CD4-positive, alpha-beta T cell treated with Interleukin-6 at 100 ng/mL for 8 hours (primary cell): Measurements from ENCODE around the gene FOLR1.
A peak's percentile ranks its signal among the peaks of the same experiment; 100 is the strongest.
"Not testable (repeated sequence)": the region's sequence is repeated elsewhere in the genome, so short reads cannot be mapped to it uniquely, and the experiment has no call there.

ENCODE experiments used
- DNase-seq: peaks from one replicate; pipeline ENCODE4 v3.0.0-alpha.2; 2020; ENCODE audit warnings: mixed read lengths, low spot score

The FOLR1 gene

DNA sequence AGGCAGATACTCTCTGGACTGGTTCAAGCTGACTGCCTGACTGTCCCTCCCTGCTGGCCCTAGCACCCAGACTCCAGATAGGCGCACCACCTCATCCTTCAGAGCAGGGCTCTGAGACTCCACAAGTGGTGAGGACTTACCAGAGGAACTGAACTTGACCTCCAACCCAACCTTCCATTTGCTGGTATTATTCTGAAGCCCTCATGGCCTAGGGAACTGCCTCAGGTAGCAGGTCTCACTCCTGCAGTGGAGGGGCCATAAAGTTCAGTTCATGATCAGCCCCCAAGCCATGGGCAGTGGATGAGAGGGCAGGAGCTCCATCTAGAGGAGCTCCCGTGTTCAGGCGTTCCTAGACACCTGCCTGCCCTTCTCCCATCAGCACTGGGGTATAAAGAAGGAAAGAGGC, 10.4 kb upstream of the FOLR1 start:
- DNase-seq = not testable (repeated sequence)

DNA sequence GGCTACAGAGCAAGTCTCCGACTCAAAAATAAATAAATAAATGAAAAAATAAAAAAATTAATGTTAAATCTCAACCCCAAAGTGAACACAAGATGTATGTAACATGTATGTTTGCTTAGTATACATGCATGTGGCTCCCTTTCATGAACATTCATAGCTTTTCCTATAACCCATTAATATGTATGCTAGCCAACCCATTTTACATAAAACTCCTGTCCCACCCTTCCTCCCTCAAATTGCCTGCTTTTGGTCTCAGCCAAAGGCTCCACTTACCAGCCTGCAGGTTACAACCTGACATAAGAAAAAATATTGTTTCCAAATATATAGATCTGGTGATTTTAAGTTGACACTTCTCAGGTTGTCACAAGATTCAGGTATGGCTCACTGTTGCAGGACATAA, 3.7 kb upstream of the FOLR1 start:
- DNase-seq = no peak

DNA sequence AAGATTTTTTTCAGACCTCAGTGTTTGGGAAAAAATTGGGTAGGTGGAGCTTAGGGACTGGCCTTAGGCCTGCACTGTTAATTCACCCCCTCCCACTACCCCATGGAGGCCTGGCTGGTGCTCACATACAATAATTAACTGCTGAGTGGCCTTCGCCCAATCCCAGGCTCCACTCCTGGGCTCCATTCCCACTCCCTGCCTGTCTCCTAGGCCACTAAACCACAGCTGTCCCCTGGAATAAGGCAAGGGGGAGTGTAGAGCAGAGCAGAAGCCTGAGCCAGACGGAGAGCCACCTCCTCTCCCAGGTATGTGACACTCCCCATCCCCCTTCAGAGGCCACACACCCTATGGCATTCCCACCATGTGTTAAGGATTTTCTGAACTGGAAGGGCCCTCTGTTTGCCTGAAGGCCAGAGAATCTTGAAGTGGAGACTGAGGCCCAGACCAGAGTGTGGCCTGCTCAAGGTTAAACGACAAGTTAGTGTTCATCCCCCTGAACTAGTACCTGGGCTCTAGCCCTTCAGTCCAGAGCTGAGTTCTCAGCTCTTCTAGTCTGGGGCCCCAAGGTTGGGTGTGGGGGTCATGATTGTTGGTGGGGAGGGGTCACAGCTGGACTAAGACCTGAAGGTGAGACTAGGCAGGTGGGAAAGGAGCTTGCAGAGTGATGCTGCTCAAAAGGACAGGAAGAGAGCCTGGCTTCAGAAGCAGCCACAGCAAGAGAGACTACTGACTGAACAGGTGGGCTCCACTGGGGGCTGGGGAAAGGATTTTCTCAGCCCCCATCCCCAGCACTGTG, 2.3 kb upstream of the FOLR1 start:
- no peak for DNase-seq

DNA sequence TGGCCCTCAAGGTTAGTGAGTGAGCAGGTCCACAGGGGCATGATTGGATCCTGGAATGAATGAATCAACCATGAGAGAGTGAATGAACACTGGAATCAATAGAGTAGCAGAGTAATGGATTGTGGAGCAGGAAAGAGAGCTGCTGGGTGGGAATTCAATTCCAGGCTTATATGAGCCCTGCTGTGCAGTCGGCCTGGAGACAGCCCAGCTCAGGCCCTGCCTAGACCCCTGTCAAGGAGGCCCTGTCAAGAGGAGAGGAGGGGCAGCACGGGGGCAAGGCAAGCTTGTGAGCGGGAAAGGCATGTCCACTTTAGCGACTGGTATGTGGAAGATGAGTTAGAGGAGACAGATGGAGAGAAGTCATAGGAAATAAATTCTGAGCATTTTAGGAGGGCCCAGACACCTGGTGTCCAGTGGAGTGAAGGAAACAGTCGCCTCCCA, 1.3 kb upstream of the FOLR1 start:
- no peak for DNase-seq

DNA sequence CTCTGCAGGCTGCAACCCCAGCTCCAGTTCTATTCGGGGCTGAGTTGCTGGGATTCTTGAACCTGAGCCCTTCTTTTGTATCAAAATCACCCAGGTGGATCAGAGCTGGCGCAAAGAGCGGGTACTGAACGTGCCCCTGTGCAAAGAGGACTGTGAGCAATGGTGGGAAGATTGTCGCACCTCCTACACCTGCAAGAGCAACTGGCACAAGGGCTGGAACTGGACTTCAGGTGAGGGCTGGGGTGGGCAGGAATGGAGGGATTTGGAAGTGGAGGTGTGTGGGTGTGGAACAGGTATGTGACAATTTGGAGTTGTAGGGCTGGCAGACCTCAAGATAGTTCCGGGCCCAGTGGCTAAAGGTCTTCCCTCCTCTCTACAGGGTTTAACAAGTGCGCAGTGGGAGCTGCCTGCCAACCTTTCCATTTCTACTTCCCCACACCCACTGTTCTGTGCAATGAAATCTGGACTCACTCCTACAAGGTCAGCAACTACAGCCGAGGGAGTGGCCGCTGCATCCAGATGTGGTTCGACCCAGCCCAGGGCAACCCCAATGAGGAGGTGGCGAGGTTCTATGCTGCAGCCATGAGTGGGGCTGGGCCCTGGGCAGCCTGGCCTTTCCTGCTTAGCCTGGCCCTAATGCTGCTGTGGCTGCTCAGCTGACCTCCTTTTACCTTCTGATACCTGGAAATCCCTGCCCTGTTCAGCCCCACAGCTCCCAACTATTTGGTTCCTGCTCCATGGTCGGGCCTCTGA, 3.8 kb downstream of the FOLR1 start:
- DNase-seq = no peak

DNA sequence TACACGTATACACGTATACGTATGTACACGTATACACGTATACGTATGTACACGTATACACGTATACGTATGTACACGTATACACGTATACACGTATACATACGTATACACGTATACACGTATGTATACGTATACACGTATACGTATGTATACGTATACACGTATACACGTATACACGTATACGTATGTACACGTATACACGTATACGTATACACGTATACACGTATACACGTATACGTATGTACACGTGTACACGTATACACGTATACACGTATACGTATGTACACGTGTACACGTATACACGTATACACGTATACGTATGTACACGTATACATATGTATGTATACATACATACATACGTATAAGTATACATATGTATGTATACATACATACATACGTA, 9.5 kb downstream of the FOLR1 start:
- DNase-seq = not testable (repeated sequence)

DNA sequence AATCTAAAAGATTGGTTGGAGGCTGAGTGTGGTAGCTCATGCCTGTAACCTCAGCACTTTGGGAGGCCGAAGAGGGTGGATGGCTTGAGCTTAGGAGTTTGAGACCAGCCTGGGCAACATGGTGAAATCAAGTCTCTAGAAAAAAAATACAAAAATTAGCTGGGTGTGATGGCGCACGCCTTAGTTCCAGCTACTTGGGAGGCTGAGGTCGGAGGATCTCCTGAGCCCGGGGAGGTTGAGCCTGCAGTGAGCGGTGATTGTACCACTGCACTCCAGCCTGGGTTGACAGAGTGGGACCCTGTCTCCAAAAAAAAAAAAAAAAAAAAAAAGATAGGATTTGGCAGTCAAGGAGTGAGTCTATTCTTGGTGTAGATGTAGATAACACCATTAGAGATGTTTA, 10.6 kb downstream of the FOLR1 start:
- no peak for DNase-seq

DNA sequence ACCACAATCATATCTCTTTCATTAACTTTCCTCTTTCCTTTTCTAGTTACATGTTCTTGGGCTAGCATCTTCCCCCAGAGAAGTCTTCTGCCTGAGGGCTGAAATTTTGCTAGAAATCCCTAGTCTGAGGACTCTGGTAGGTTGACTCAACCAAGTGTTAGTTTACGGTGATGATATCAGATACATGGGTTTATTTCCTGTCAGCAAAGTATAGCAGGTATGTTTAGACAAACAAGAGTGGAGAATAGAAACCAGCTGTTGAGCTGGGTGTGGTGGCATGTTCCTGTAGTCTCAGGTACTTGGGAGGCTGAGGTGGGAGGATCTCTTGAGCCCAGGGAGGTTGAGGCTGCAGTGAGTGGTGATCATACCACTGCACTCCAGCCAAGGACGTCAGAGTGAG, 11.2 kb downstream of the FOLR1 start:
- no peak for DNase-seq

DNA sequence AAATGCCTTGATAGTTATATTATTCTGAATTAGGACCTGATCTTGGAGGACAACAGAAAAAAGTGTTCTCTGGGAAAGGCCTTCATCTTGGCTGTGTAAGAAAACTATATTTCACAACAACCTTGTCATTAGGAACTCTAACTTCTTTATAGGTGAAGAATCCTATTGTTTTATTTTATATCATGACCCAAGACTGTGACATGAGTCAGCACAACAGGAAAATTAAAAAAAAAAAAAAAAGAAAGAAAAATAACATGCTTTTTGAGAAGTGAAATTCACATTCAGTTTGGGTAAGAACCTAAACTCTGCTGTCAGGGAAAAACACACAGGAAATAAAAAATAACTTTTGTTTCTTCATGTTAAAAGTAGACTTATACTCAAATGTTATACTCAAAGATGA, 12.9 kb downstream of the FOLR1 start:
- DNase-seq = no peak

DNA sequence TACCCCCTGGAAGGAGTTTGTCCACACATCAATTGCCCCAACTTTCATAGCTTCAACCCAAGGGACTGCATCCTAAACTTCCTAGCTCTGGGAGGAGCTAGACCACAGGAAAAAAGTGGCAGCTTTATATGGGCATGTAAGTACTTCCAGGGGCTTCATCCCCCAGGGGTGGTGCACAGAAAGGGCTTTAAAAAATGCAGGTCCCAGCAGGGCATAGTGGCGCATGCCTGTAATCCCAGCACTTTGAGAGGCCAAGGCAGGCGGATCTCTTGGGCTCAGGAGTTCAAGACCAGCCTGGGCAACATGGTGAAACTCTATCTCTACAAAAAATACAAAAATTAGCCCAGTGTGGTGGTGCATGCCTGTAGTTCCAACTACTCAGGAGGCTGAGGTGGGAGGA, 14.9 kb downstream of the FOLR1 start:
- DNase-seq = not testable (repeated sequence)

DNA sequence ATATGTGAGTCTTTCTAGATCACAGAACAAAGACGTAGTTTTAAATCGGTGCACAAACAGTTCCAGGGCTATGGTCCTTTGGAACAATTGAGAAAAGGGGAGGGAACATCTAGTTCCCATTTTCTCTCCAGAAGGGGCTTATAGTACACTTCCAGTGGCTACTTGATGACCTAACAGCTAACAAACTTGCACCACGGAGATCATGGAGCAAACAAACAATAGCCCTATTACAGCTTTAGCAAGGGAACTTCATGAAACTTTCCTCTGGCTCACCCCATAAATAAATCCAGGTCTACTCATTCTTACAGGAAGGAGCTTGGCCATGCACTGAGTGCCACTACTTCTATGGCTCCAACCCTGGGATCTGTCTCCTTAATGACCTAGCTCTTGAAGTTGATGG, 16.3 kb downstream of the FOLR1 start:
- DNase-seq = no peak

DNA sequence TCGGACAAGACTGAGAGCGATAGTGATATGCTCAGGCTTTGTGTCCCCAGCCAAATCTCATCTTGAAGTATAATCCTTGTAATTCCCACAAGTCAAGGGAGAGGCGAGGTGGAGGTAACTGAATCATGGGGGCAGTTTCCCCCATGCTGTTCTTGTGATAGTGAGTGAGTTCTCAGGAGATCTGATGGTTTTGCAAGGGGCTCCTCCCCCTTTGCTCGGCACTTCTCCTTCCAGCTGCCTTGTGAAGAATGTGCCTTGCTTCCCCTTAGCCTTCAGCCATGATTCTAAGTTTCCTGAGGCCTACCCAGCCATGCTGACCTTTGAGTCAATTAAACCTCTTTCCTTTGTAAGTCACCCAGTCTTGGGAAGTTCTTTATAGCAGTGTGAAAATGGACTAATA, 17.2 kb downstream of the FOLR1 start:
- DNase-seq = no peak

DNA sequence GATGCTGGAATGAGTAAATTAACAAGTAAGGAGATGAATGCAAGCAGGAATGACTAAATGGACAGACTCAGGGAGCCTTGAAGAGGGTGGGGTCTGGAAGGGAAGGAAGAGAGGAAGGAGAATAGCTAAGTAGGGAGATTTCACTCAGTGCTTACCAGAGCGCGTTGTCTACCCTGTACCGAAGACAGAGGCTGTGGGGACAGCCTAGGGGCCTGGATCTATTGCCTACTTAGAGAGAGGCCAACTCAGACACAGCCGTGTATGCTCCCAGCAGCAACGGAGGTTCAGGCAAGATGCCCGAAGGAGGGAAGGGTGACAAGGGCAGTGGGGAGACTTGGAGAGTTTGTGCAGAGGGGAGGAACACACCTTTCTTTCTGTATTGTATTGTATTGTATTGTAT, 24.7 kb downstream of the FOLR1 start, which contains the start of gene FOLR2:
FOLR2 (plus strand) TSS at position 157 of the 400 bp plus-strand sequence. CDS start 1,791 bp downstream, outside the sequence.
- DNase-seq = no peak

DNA sequence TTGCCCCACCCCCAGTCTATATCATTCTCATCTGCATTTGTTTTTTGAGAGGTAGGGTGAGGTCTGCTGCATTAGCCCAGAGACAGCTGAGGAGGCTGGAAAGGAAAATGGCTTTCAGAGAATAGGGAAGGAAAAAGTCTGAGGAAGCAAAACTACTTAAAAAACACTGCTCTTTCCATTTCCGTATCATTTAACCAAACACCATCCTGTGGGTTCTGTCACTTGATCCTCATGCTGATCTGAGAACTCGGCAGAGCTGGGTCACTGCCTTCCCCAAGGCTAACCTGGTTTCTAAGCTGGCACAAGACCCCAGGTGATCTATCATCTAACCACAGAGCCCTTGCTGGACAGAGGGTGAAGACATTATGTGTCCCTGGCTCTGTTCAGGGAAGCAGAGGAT, 25.9 kb downstream of the FOLR1 start:
- DNase-seq = no peak

DNA sequence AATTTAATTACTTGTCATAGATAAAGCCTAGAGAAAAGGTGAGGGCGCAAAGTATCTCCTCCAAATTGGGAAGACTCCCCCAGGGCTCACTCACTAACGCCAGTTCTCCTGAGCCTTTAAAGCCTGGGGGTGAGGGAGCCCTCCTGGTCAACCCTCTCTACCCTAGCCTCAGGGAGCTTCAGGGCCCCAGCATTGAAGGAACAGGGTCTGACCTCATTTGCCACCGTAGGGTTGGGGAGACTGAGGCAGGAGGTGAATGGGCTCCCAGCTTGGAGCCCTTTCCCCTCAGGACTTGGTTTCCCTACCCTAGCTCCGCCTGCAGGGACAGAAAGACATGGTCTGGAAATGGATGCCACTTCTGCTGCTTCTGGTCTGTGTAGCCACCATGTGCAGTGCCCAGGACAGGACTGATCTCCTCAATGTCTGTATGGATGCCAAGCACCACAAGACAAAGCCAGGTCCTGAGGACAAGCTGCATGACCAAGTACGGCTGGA, 26.4 kb downstream of the FOLR1 start:
- no peak for DNase-seq

DNA sequence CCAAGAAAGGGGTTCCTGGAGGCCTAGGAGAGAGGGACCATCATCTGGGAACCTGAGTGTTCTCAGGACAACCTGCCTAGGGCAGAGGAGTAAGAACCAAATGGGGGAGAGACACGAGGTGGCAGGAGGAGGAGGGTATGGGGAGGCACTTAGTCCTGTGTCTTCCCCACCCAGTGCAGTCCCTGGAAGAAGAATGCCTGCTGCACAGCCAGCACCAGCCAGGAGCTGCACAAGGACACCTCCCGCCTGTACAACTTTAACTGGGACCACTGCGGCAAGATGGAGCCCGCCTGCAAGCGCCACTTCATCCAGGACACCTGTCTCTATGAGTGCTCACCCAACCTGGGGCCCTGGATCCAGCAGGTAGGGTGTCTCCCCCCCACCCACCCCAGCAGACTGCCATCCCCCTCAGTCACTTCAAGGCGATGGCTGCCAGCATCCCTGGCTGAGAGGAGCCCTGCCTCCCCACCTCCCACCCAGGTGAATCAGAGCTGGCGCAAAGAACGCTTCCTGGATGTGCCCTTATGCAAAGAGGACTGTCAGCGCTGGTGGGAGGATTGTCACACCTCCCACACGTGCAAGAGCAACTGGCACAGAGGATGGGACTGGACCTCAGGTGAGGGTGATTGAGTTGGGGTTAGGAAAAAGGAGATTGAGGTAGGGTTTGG, 28.9 kb downstream of the FOLR1 start:
- DNase-seq = no peak

DNA sequence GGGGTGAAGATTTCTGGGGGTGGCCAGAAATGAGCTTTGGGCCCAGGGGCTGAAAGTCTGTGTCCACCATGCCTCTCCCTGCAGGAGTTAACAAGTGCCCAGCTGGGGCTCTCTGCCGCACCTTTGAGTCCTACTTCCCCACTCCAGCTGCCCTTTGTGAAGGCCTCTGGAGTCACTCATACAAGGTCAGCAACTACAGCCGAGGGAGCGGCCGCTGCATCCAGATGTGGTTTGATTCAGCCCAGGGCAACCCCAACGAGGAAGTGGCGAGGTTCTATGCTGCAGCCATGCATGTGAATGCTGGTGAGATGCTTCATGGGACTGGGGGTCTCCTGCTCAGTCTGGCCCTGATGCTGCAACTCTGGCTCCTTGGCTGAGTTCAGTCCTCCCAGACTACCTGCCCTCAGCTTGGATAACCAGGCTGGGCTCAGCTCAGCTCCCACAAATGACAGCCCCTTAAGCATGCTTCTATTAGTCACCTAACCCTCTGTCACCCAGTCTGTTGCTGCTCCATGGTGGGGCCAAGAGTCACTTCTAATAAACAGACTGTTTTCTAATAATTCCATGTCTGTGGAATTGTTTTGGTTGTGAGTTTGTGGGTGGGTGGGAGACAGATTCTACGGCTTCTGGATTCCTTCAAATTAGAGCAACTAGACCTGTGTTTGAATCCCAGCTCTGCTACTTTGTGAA, 29.6 kb downstream of the FOLR1 start:
- no peak for DNase-seq

DNA sequence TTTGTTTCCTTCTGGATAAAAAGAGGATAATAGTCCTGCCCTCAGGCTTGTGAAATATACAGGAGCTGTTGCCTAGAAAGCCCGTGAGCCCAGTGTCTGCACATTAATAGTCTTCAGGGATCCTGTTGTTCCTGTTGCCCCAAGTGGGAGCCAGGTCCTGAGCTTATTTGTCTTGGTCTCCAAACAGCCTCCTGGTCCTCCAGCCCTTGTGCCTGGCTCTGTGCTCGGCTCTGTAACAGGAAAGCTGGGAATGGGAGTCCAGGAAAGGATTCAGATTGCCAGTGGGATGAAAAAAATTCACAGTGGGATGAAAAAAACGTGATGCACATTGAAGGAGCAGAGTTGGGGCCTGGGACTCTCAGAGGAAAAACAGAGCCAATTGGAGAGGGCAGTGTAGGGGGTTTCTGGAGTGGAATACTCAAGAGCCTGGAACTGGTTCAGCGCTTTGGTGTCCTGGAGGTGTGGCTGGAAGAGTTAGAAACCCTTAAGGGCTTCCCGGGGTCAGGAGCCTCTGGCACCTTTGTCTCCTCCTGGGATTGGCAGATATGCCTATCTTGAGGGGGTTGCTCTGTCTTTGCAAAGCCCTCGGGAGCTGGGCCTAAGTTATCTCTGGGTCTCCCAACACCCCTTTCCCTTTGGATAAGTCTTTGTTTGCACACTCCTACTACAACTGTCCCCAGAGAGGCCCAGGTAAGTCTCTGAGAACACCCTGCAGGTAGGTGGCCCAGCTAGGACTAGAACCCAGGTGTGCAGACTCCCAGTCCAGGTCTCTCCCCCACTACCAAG, 30.4 kb downstream of the FOLR1 start:
- no peak for DNase-seq

DNA sequence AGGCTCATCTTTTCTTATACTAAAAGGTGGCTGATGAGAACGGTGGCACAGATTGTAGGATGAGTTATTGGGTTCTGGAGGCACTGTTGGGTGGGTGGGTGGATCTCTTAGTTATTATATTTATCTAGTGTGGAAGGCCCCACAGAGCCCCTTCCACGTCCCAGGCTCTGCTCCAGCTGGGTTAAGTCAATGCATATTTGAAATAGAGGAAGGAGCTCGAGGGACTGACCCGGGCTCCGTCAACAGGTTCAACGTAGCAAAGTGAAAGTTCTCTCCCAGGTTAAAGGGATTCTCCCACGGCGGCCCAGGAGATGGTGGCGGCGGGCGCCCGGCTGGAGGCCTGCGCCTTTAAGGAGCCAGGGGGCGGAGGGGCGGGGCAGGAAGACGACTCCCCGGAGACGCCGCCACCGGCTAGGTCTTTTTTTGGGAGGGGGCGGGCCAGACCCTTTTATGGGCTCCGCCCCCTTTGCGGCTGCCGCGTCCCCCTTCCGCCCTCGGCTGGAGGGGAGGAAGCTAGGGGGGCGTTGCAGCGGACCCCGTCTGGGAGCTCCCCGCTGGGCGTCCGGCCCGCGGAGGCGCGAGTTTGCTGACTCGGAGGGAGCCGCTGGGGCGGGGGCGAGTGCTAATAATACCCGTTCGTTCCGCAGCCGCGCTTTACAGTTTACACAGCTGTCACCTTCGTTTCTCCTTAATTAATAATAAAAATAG, 31.1 kb downstream of the FOLR1 start:
- DNase-seq = peak; percentile 93
